GM10266 (cell line): Measurements from ENCODE around the gene CARF.
"Not testable (repeated sequence)": the region's sequence is repeated elsewhere in the genome, so short reads cannot be mapped to it uniquely, and the experiment has no call there.

Experiments
- DNase-seq: peaks from one replicate; pipeline ENCODE4 v3.0.0; 2012; ENCODE audit errors: extremely low spot score
- CTCF ChIP-seq: IDR thresholded peaks from 2 replicates; pipeline ENCODE4 v1.5.1; 2012; ENCODE audit warnings: mild to moderate bottlenecking, low read depth; ENCODE audit not compliant: control insufficient read depth, insufficient read depth; ENCODE audit errors: missing control alignments

The CARF gene

GRCh38 chr2:202976809-202977208, 64.7 kb downstream of the CARF start:
- no peak for TF ChIP-seq CTCF
- no peak for DNase-seq

GRCh38 chr2:202982779-202983491, 70.9 kb downstream of the CARF start:
- no peak for TF ChIP-seq CTCF
- DNase-seq = no peak

- DNase-seq = no peak
- no peak for TF ChIP-seq CTCF
Measured at GRCh38 chr2:202989749-202990148, 77.7 kb downstream of the CARF start.

- DNase-seq = no peak
- TF ChIP-seq CTCF = no peak
Measured at GRCh38 chr2:202990501-202990900, 78.4 kb downstream of the CARF start.

GRCh38 chr2:202997113-202997512, 85.0 kb downstream of the CARF start:
- not testable (repeated sequence) for DNase-seq

GRCh38 chr2:203002054-203002821, 90.2 kb downstream of the CARF start:
- no peak for TF ChIP-seq CTCF
- no peak for DNase-seq

GRCh38 chr2:203003716-203004115, 91.6 kb downstream of the CARF start:
- TF ChIP-seq CTCF = no peak
- no peak for DNase-seq
